ENCODE data around the gene ABCC10. TPM values are rescaled to one million over a fixed set of nuclear protein-coding genes. Genes with fewer than 3 reads are reported as not detected.
A peak's percentile ranks its signal among the peaks of the same experiment; 100 is the strongest.

The ABCC10 gene
- total and polyA plus RNA-seq, 7 donors = 2.4 to 25.0 (median 12.2) TPM

DNA sequence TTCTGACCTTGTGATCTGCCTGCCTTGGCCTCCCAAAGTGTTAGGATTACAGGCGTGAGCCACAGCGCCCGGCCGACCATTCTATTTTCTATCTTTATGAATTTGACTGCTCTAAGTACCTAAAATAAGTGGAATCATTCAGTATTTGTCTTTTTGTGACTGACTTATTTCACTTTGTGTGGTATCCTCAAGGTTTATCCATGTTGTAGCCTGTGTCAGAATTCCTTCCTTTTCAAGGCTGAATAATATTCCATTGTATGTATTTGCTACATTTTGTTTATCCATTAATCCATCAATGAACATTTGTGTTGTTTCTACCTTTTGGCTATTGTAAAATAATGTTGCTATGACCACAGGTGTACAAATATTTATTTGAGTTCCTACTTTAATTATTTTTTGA lies 45.2 kb downstream of the ABCC10 start:
- H3K9me3 ChIP-seq = no peaks in the 10 kb centered on the region
- no peak overlapping the region for H3K4me3 ChIP-seq
- DNase-seq = no peak
- no peak for TF ChIP-seq POLR2AphosphoS5 (IDR thresholded peaks at IDR 0.05)
- TF ChIP-seq CTCF (IDR thresholded peaks at IDR 0.05) = no peak
- TF ChIP-seq POLR2A (IDR thresholded peaks at IDR 0.05) = no peak
- no peak for TF ChIP-seq EP300 (IDR thresholded peaks at IDR 0.05)
- 96 to 98% methylated on average over 4 of the region's 4 CpGs for WGBS, 2 donors
- intact Hi-C loops (cut with DNase I) = no loop called here
- no peak overlapping the region for H3K27ac ChIP-seq
- H3K4me1 ChIP-seq = peaks cover 0 to 6% (median 0%) of the 10 kb centered on the region in 4 donors
- peaks cover 0 to 16% (median 0%) of the 10 kb centered on the region in 3 donors for H3K27me3 ChIP-seq
- no peaks in the 10 kb centered on the region for H3K36me3 ChIP-seq

DNA sequence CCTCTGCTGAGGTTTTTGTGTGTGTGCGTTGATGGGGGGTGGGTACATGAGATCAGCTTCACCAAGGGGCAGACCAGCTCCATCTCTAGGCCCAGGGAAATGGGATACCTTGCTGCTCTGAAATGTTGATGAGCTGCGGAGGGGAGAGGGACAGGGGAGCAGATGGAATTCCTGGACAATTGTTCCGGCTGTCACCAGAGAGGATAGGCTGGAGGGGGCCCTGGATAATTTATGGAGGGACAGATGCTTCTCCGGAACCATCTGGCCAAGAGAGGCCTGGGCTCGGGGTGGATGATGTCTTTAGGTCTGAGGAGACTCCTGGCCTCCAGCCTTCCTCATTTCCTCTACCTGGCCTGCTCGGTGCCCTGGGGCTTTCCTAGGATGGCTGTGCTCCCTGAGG lies 48.2 kb downstream of the ABCC10 start:
- TF ChIP-seq POLR2AphosphoS5 (IDR thresholded peaks at IDR 0.05) (no peak), POLR2A (IDR thresholded peaks at IDR 0.05) (no peak), CTCF (IDR thresholded peaks at IDR 0.05) (no peak), EP300 (IDR thresholded peaks at IDR 0.05) (no peak)
- H3K27me3 ChIP-seq = peaks cover 0 to 2% (median 0%) of the 10 kb centered on the region in 3 donors
- WGBS, 2 donors = 82 to 87% methylated on average over 6 of the region's 6 CpGs

GRCh38 chr6:43476746-43477145 lies 49.4 kb downstream of the ABCC10 start:
- TF ChIP-seq EP300 (IDR thresholded peaks at IDR 0.05) (no peak), POLR2AphosphoS5 (IDR thresholded peaks at IDR 0.05) (no peak), POLR2A (IDR thresholded peaks at IDR 0.05) (no peak), CTCF (IDR thresholded peaks at IDR 0.05) (no peak)
- no peak for DNase-seq

More for the DNA sequence above, 48.2 kb downstream of the ABCC10 start:
- H3K4me3 ChIP-seq = no peak overlapping the region
- DNase-seq = no peak
- H3K36me3 ChIP-seq = no peaks in the 10 kb centered on the region
- intact Hi-C loops (cut with DNase I) = no loop called here
- no peaks in the 10 kb centered on the region for H3K9me3 ChIP-seq
- H3K27ac ChIP-seq = no peak overlapping the region
- H3K4me1 ChIP-seq = peaks cover 0 to 32% (median 20%) of the 10 kb centered on the region in 4 donors

DNA sequence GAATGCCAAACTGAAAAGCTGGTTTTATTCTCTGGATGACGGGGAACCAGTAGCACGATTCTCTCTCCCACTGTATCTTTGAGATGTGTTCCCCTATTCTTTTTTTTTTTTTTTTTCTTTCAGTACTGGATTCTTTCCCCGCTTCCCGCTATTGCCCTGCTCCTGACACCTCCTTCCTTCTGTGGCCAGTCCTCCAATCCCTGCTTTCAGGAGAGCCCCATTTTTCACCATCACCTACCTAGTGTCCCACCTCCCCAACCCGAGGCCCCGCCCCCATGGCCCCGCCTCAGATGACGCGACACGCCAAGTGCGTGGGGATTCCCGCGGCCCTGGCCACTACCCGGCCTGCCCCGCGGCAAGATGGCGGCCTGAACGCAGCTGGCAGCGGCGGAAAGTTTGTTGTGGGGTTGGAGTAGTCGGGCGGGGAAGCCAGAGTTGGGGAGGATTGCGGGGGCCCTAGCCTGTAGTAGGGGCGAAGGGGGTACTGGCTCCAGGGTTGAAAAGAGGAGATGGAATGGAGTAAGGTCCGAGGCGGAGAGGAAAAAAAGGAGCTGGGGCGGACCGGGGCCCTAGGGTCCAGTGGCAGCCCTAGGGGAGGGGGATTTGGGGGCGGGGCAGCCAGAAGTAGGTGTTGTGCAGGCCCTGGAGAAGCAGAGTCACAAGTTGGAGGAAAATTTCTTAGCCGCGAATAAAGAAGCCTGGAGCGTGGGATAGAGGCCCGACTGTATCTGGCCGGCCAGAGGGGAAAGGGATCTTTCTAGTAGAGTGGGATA lies 50.1 kb downstream of the ABCC10 start, which contains the start of gene TJAP1:
TSS of gene TJAP1 (plus strand) at position 336 of the 773 bp plus-strand sequence. CDS start 21,432 bp downstream, outside the sequence.
- WGBS, 2 donors = 1% methylated on average over 34 of the region's 34 CpGs
- Histone ChIP-seq H3K27ac (peak within 1 kb of the TSS; percentile 69 to 87 (median 85)), H3K4me1 (peaks cover 0 to 32% (median 20%) of the 10 kb centered on the region in 4 donors), H3K36me3 (no peaks in the 10 kb centered on the region), H3K9me3 (no peaks in the 10 kb centered on the region), H3K27me3 (no peaks in the 10 kb centered on the region), H3K4me3 (peak within 1 kb of the TSS; percentile 59 to 82 (median 80))
- TF ChIP-seq EP300 (IDR thresholded peaks at IDR 0.05) (no peak), CTCF (IDR thresholded peaks at IDR 0.05) (no peak), POLR2AphosphoS5 (IDR thresholded peaks at IDR 0.05) (peak; percentile 82 to 95 (median 92)), POLR2A (IDR thresholded peaks at IDR 0.05) (peak; percentile 54 to 74)
- peak; percentile 96 for DNase-seq
- intact Hi-C loops (cut with DNase I) = loop anchor here (2.0 kb wide), 2 partner anchors 29 to 49 kb away; no protein-coding TSS in a partner anchor

More at GRCh38 chr6:43476746-43477145, 49.4 kb downstream of the ABCC10 start:
- peak overlapping the region; percentile 69 to 87 (median 85) for H3K27ac ChIP-seq
- no peaks in the 10 kb centered on the region for H3K9me3 ChIP-seq
- H3K36me3 ChIP-seq = no peaks in the 10 kb centered on the region
- peaks cover 0 to 32% (median 20%) of the 10 kb centered on the region in 4 donors for H3K4me1 ChIP-seq
- H3K4me3 ChIP-seq = peak overlapping the region in 3 of 4 donors; percentile 79 to 82 (median 82)
- WGBS, 2 donors = 16 to 35% methylated on average over 2 of the region's 2 CpGs
- intact Hi-C loops (cut with DNase I) = loop anchor here (2.0 kb wide), 2 partner anchors 30 to 48 kb away; no protein-coding TSS in a partner anchor
- no peaks in the 10 kb centered on the region for H3K27me3 ChIP-seq
